OCI-LY7 (cell line): ENCODE measurements around the gene CNOT11. TPM values are rescaled to one million over a fixed set of nuclear protein-coding genes. Genes with fewer than 3 reads are reported as not detected.

ENCODE experiments used
- BruUV-seq: library from RNA; stranded (reverse); fragments of 400-500 nt; replicated peaks from 2 replicates; lab custom pipeline; 2021; lab: Mats Ljungman, UMichigan
- CTCF ChIA-PET: fragments of 300-600 bp; sonication (Branson Sonifier 250); formaldehyde crosslinking; loops from one replicate; lab custom pipeline; 2022; ENCODE audit warnings: antibody characterized with exemption; ENCODE audit not compliant: unreplicated experiment; lab: Charles Lee
- POLR2A ChIA-PET: fragments of 300-600 bp; sonication (Branson Sonifier 250); formaldehyde crosslinking; loops from one replicate; lab custom pipeline; 2022; ENCODE audit warnings: antibody characterized with exemption; lab: Charles Lee
- DNase-seq: peaks from one replicate; pipeline ENCODE4 v3.0.0-alpha.2; 2015; ENCODE audit warnings: low spot score
- H2AFZ ChIP-seq: fragments of 200-600 bp; sonication (generic), shearing (Covaris generic); 2 replicates; pipeline ENCODE4 v1.6.1; 2014; ENCODE audit warnings: mild to moderate bottlenecking, antibody characterized with exemption, low read length, moderate library complexity
- H3K27ac ChIP-seq: fragments of 200-600 bp; sonication (generic); 2 replicates; pipeline ENCODE4 v1.5.1; 2014; ENCODE audit warnings: mixed run types, low read depth, mild to moderate bottlenecking, moderate library complexity, low read length, inconsistent platforms; ENCODE audit not compliant: poor library complexity, severe bottlenecking
- H3K36me3 ChIP-seq: fragments of 200-600 bp; sonication (generic); 2 replicates; pipeline ENCODE4 v1.6.1; 2014; ENCODE audit warnings: mild to moderate bottlenecking, antibody characterized with exemption, low read length, moderate library complexity, mixed read lengths; ENCODE audit not compliant: insufficient read depth
- H3K4me1 ChIP-seq: fragments of 200-600 bp; sonication (generic); 2 replicates; pipeline ENCODE4 v1.5.1; 2014; ENCODE audit warnings: mild to moderate bottlenecking, low read length; ENCODE audit not compliant: insufficient read depth, poor library complexity, severe bottlenecking
- H3K4me2 ChIP-seq: fragments of 200-600 bp; sonication (generic); 2 replicates; pipeline ENCODE4 v1.6.1; 2014; ENCODE audit warnings: mild to moderate bottlenecking, low read length
- H3K4me3 ChIP-seq: fragments of 200-600 bp; sonication (generic); 2 replicates; pipeline ENCODE4 v1.5.1; 2014; ENCODE audit warnings: mild to moderate bottlenecking, low read depth, low read length; ENCODE audit not compliant: poor library complexity, severe bottlenecking
- H3K79me2 ChIP-seq: fragments of 200-600 bp; sonication (generic); 2 replicates; pipeline ENCODE4 v1.6.1; 2016; ENCODE audit warnings: low read depth, mild to moderate bottlenecking, low read length, moderate library complexity, mixed read lengths; ENCODE audit not compliant: insufficient read depth
- H3K9me2 ChIP-seq: fragments of 200-600 bp; sonication (generic); 2 replicates; pipeline ENCODE4 v1.6.1; 2016; ENCODE audit warnings: mild to moderate bottlenecking, low read length, mixed read lengths; ENCODE audit not compliant: insufficient read depth
- H3K9me3 ChIP-seq: fragments of 200-600 bp; sonication (generic); 2 replicates; pipeline ENCODE4 v1.6.1; 2014; ENCODE audit warnings: mild to moderate bottlenecking, mixed run types, low read length, mixed read lengths
- H4K20me1 ChIP-seq: fragments of 200-600 bp; sonication (generic); 2 replicates; pipeline ENCODE4 v1.6.1; 2014; ENCODE audit warnings: mild to moderate bottlenecking, antibody characterized with exemption, low read length, moderate library complexity, mixed read lengths; ENCODE audit not compliant: insufficient read depth
- EZH2phosphoT487 ChIP-seq: fragments of 200-600 bp; sonication (generic); IDR thresholded peaks from 2 replicates; pipeline ENCODE4 v1.6.1; 2018; ENCODE audit warnings: low read depth, borderline replicate concordance, mild to moderate bottlenecking, mixed run types, antibody characterized with exemption, low read length, moderate library complexity, mixed read lengths
- intact Hi-C: fragments of 100-400 bp; cut with micrococcal nuclease; formaldehyde crosslinking; loops from one replicate; pipeline ENCODE4 v1.10.0; 2022; ENCODE audit not compliant: unreplicated experiment
- total RNA-seq, 2 experiments: library from RNA; depleted of rRNA in 1 of 2; stranded (reverse); fragments of >200 nt in 1 of 2; shearing (Covaris generic) in 1 of 2; gene quantifications; 2 replicates each; pipeline ENCODE4 v1.2.3, GENCODE V29; 2014 to 2022
- TF ChIP-seq, protein P1 (sequence below): fragments of 200-600 bp; sonication (generic); conservative IDR thresholded peaks from 2 replicates; pipeline ENCODE4 v1.5.1; 2014; ENCODE audit warnings: mild to moderate bottlenecking, antibody characterized with exemption, low read length, moderate library complexity, mixed read lengths

Gene CNOT11
- total RNA-seq, 2 experiments from 2014 or later, result 45.7 to 71.9 TPM

DNA sequence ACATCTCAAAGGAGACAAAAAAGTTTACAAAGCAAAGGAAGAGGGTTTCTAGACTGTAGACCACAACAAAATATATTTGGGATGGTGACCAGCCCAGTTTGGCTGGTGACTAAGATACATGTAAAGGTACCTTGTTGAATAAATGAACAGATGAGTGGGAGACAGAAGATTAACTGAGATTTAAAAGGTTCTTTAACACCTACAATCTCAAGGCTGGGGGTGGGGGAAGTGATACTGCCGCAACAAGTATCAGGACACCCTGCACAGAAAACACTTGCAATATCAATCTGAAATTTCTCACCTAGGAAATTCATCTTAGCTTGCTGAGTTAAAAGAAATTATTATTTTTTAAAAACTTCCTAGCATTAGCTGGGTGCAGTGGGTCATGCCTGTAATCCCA is 47.5 kb downstream of the CNOT11 start:
- no peaks in the 10 kb centered on the region; the same call in 1 of the 2 replicates for H4K20me1 ChIP-seq
- no peaks in the 10 kb centered on the region for H3K4me1 ChIP-seq
- no peaks in the 10 kb centered on the region for H3K9me3 ChIP-seq
- ChIA-PET CTCF (no interaction called here), POLR2A (no interaction called here)
- intact Hi-C loops, result no loop called here
- no peaks in the 10 kb centered on the region; the same call in 1 of the 2 replicates for H3K79me2 ChIP-seq
- no peak for DNase-seq
- H2AFZ ChIP-seq, result no peak overlapping the region
- no peak overlapping the region for H3K4me3 ChIP-seq
- no peaks in the 10 kb centered on the region for H3K36me3 ChIP-seq
- no peak for TF ChIP-seq EZH2phosphoT487
- TF ChIP-seq, protein P1, sequence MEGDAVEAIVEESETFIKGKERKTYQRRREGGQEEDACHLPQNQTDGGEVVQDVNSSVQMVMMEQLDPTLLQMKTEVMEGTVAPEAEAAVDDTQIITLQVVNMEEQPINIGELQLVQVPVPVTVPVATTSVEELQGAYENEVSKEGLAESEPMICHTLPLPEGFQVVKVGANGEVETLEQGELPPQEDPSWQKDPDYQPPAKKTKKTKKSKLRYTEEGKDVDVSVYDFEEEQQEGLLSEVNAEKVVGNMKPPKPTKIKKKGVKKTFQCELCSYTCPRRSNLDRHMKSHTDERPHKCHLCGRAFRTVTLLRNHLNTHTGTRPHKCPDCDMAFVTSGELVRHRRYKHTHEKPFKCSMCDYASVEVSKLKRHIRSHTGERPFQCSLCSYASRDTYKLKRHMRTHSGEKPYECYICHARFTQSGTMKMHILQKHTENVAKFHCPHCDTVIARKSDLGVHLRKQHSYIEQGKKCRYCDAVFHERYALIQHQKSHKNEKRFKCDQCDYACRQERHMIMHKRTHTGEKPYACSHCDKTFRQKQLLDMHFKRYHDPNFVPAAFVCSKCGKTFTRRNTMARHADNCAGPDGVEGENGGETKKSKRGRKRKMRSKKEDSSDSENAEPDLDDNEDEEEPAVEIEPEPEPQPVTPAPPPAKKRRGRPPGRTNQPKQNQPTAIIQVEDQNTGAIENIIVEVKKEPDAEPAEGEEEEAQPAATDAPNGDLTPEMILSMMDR, result no peak
- no peak overlapping the region for H3K4me2 ChIP-seq
- no TSS peak for BruUV-seq
- H3K9me2 ChIP-seq, result no peaks in the 10 kb centered on the region
- no peak overlapping the region for H3K27ac ChIP-seq

GRCh38 chr2:101300836-101301235 is 48.1 kb downstream of the CNOT11 start:
- H3K4me1 ChIP-seq, result no peaks in the 10 kb centered on the region
- ChIA-PET CTCF (no interaction called here), POLR2A (no interaction called here)
- no peaks in the 10 kb centered on the region; the same call in 1 of the 2 replicates for H3K79me2 ChIP-seq
- no peak overlapping the region for H3K4me2 ChIP-seq
- no peaks in the 10 kb centered on the region for H3K9me3 ChIP-seq
- BruUV-seq, result no TSS peak
- intact Hi-C loops, result no loop called here
- no peaks in the 10 kb centered on the region; the same call in 1 of the 2 replicates for H4K20me1 ChIP-seq
- no peaks in the 10 kb centered on the region for H3K9me2 ChIP-seq
- H3K4me3 ChIP-seq, result no peak overlapping the region
- no peaks in the 10 kb centered on the region for H3K36me3 ChIP-seq
- H3K27ac ChIP-seq, result no peak overlapping the region
- no peak overlapping the region for H2AFZ ChIP-seq
- TF ChIP-seq, protein P1, result no peak
- TF ChIP-seq EZH2phosphoT487, result no peak
- no peak for DNase-seq

DNA sequence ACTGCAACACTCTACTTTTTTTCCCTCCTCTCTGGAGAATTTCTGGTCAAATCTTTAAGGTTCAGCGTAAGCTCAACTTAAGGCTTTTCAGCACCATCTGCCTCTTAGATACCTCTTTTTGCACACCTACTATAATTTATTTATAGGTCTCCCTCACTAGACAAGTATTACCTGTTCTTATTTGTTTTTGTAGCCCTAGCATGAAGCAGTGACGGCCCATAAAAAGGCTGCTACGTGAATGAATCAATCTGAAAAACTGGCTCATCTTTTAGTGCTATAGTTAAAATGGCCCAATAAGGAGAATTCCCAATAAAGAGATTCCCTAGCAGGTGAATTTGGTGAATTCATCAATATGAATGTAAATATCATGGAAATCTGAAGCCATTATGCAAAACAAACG is 49.3 kb downstream of the CNOT11 start:
- Histone ChIP-seq H3K36me3 (no peaks in the 10 kb centered on the region), H3K4me3 (no peak overlapping the region), H2AFZ (no peak overlapping the region), H3K4me2 (no peak overlapping the region), H4K20me1 (no peaks in the 10 kb centered on the region), H3K9me2 (no peaks in the 10 kb centered on the region), H3K4me1 (peaks cover 6% of the 10 kb centered on the region), H3K9me3 (no peaks in the 10 kb centered on the region), H3K27ac (no peak overlapping the region), H3K79me2 (peaks cover 2% of the 10 kb centered on the region; the same call in 1 of the 2 replicates)
- ChIA-PET POLR2A (no interaction called here), CTCF (no interaction called here)
- intact Hi-C loops, result no loop called here
- TF ChIP-seq EZH2phosphoT487, result no peak
- TF ChIP-seq, protein P1, result no peak
- no TSS peak for BruUV-seq
- DNase-seq, result no peak
